B cell (primary cell): ENCODE measurements around the gene URB1. TPM values are rescaled to one million over a fixed set of nuclear protein-coding genes. Genes with fewer than 3 reads are reported as not detected.
"Not testable (repeated sequence)": the region's sequence is repeated elsewhere in the genome, so short reads cannot be mapped to it uniquely, and the experiment has no call there.

ENCODE experiments used
- ATAC-seq: fragments of 200-7000 bp; cut with Tn5 transposase; one replicate; pipeline ENCODE4 v1.10.0; 2021; ENCODE audit warnings: low read depth, mild to moderate bottlenecking, moderate number of reproducible peaks, moderate library complexity
- CTCF ChIA-PET: fragments of 350-600 bp; sonication (Branson Sonifier 250); formaldehyde crosslinking; loops from one replicate; lab custom pipeline; 2021; ENCODE audit warnings: antibody characterized with exemption, inconsistent platforms; lab: Charles Lee
- POLR2A ChIA-PET: fragments of 350-600 bp; sonication (Branson Sonifier 250); formaldehyde crosslinking; loops from one replicate; lab custom pipeline; 2021; ENCODE audit warnings: antibody characterized with exemption; lab: Charles Lee
- DNase-seq: peaks from one replicate; pipeline ENCODE4 v3.0.0; 2013
- H2AFZ ChIP-seq: 2 replicates; pipeline ENCODE4 v1.6.1; 2012; ENCODE audit warnings: mild to moderate bottlenecking, low read depth, low read length; ENCODE audit not compliant: insufficient read depth, poor library complexity, severe bottlenecking
- H3K27ac ChIP-seq, 2 donors: 1 replicate in 1 of 2; 2 replicates in 1 of 2; pipeline ENCODE4 v1.5.1; 2012 to 2013; ENCODE audit warnings: low read length in 2 of 2, mild to moderate bottlenecking in 2 of 2, moderate library complexity in 1 of 2
- H3K27me3 ChIP-seq, 4 experiments: fragments of 200-600 bp in 1 of 4; sonication (generic) in 1 of 4; replicated peaks in 1 of 4; 1 replicate in 2 of 4; 2 replicates in 2 of 4; pipeline versions ENCODE4 v1.6.1 to v1.7.0; 2013 to 2016; ENCODE audit warnings: low read length in 3 of 4, mild to moderate bottlenecking in 2 of 4, mixed read lengths in 1 of 4, moderate library complexity in 1 of 4; ENCODE audit not compliant: insufficient read depth in 4 of 4, control insufficient read depth in 3 of 4; ENCODE audit errors: control extremely low read depth in 1 of 4
- H3K36me3 ChIP-seq, 2 experiments: replicated peaks in 1 of 2; 1 replicate in 1 of 2; 2 replicates in 1 of 2; pipeline versions ENCODE4 v1.6.1 to v1.7.1; 2013; ENCODE audit warnings: low read length in 1 of 2; ENCODE audit not compliant: insufficient read depth in 2 of 2, control insufficient read depth in 1 of 2; ENCODE audit errors: control extremely low read depth in 1 of 2, extremely low read depth in 1 of 2
- H3K4me1 ChIP-seq, 2 donors: fragments of 200-600 bp in 1 of 2; sonication (generic) in 1 of 2; 1 replicate in 1 of 2; 2 replicates in 1 of 2; pipeline versions ENCODE4 v1.5.1 to v1.6.1; 2013 to 2017; ENCODE audit warnings: low read length in 2 of 2; ENCODE audit not compliant: control insufficient read depth in 2 of 2, insufficient read depth in 2 of 2
- H3K4me2 ChIP-seq: replicated peaks from 2 replicates; pipeline ENCODE3; 2012; ENCODE audit warnings: mild to moderate bottlenecking, low read depth, low read length; ENCODE audit not compliant: poor library complexity, severe bottlenecking
- H3K4me3 ChIP-seq, 5 experiments: fragments of 200-600 bp in 1 of 5; sonication (generic) in 1 of 5; 1 replicate in 3 of 5; 2 replicates in 2 of 5; pipeline versions ENCODE4 v1.5.1 to v1.7.0; 2011 to 2016; ENCODE audit warnings: low read length in 4 of 5, mild to moderate bottlenecking in 4 of 5, low read depth in 2 of 5, control low read depth in 1 of 5, moderate library complexity in 1 of 5; ENCODE audit not compliant: insufficient read depth in 1 of 5; ENCODE audit errors: control extremely low read depth in 1 of 5, extremely low read depth in 1 of 5
- H3K79me2 ChIP-seq: fragments of 200-600 bp; sonication (generic); one replicate; pipeline ENCODE4 v1.6.0; 2016; ENCODE audit warnings: low read length; ENCODE audit not compliant: control insufficient read depth, insufficient read depth
- H3K9ac ChIP-seq: fragments of 200-600 bp; sonication (generic); 2 replicates; pipeline ENCODE4 v1.6.1; 2017; ENCODE audit warnings: mild to moderate bottlenecking, low read length, moderate library complexity
- H3K9me3 ChIP-seq, 3 donors: one replicate each; pipeline versions ENCODE4 v1.6.1 to v1.7.1; 2013; ENCODE audit warnings: low read length in 2 of 3; ENCODE audit not compliant: control insufficient read depth in 2 of 3, insufficient read depth in 1 of 3; ENCODE audit errors: control extremely low read depth in 1 of 3
- H4K20me1 ChIP-seq: 2 replicates; pipeline ENCODE4 v1.6.0; 2012; ENCODE audit warnings: mild to moderate bottlenecking, low read length; ENCODE audit not compliant: insufficient read depth, control insufficient read depth, poor library complexity, severe bottlenecking
- H3K27ac Mint-ChIP-seq: one replicate; pipeline ENCODE4 v1.8.0; 2021; ENCODE audit warnings: mixed read lengths
- H3K27me3 Mint-ChIP-seq: one replicate; pipeline ENCODE4 v1.8.0; 2021; ENCODE audit warnings: mixed read lengths
- H3K4me1 Mint-ChIP-seq: one replicate; pipeline ENCODE4 v1.8.0; 2021; ENCODE audit warnings: mixed read lengths
- H3K4me3 Mint-ChIP-seq: one replicate; pipeline ENCODE4 v1.8.0; 2021; ENCODE audit warnings: mixed read lengths
- H3K9me3 Mint-ChIP-seq: one replicate; pipeline ENCODE4 v1.8.0; 2022; ENCODE audit warnings: mixed read lengths; ENCODE audit not compliant: insufficient read depth
- CTCF ChIP-seq: fragments of 200-600 bp; IDR thresholded peaks from one replicate; pipeline ENCODE4 v1.8.0; 2022; ENCODE audit warnings: antibody characterized with exemption, mild to moderate bottlenecking
- EZH2 ChIP-seq: IDR thresholded peaks from 2 replicates; pipeline ENCODE4 v1.6.1; 2012; ENCODE audit warnings: borderline replicate concordance, low read depth, mild to moderate bottlenecking, moderate library complexity, low read length; ENCODE audit not compliant: insufficient read depth, poor library complexity, severe bottlenecking
- WGBS: methylation state at CpG from one replicate; pipeline ENCODE4 v1.1.5; 2013; ENCODE audit warnings: missing lambda C conversion rate; ENCODE audit not compliant: insufficient coverage; 5-methylcytosine and 5-hydroxymethylcytosine counted together
- intact Hi-C: fragments of 100-400 bp; cut with micrococcal nuclease; formaldehyde crosslinking; loops from one replicate; pipeline ENCODE4 v1.10.0; 2022
- polyA plus RNA-seq: library from polyadenylated mRNA; depleted of rRNA; stranded (reverse); fragments of >200 nt; gene quantifications from 2 replicates; pipeline ENCODE4 v1.2.3, GENCODE V29; 2012
- total RNA-seq, 2 donors: library from RNA; stranded (reverse); fragments of 120-200 nt in 1 of 2; gene quantifications; 1 replicate in 1 of 2; 2 replicates in 1 of 2; pipeline versions ENCODE4 v1.2.3 to v1.2.4, GENCODE V29; 2013 to 2022

URB1 gene
- total and polyA plus RNA-seq, 2 donors (not counting 1 experiment from before 2014, with no cell fraction given): 4.7 to 15.2 TPM

GRCh38 chr21:32311621-32312020, 81.2 kb downstream of the URB1 start:
- no peaks in the 10 kb centered on the region for H3K4me1 Mint-ChIP-seq
- DNase-seq (no peak), ATAC-seq (no peak)
- TF ChIP-seq EZH2 (no peak), CTCF (no peak)
- no peaks in the 10 kb centered on the region for H3K27me3 Mint-ChIP-seq
- no peaks in the 10 kb centered on the region for H4K20me1 ChIP-seq
- no peak overlapping the region for H3K4me3 ChIP-seq
- peaks cover 0 to 4% (median 0%) of the 10 kb centered on the region in 3 donors for H3K9me3 ChIP-seq
- no peak overlapping the region for H3K4me2 ChIP-seq
- no peak overlapping the region for H2AFZ ChIP-seq
- no peaks in the 10 kb centered on the region for H3K27me3 ChIP-seq
- peaks cover 0 to 39% of the 10 kb centered on the region in 2 experiments for H3K36me3 ChIP-seq
- H3K79me2 ChIP-seq: no peaks in the 10 kb centered on the region
- no peaks in the 10 kb centered on the region for H3K4me1 ChIP-seq
- no peaks in the 10 kb centered on the region for H3K9me3 Mint-ChIP-seq
- intact Hi-C loops: no loop called here
- no peak overlapping the region for H3K9ac ChIP-seq
- H3K27ac Mint-ChIP-seq: no peak overlapping the region
- H3K4me3 Mint-ChIP-seq: no peak overlapping the region
- WGBS: 99% methylated on average over 9 of the region's 9 CpGs
- CTCF ChIA-PET: interaction anchor here (0.7 kb wide), 1 partner anchor 35 kb away, joined by 3 read pairs; no protein-coding TSS in a partner anchor
- no peak overlapping the region for H3K27ac ChIP-seq
- POLR2A ChIA-PET: no interaction called here

GRCh38 chr21:32310976-32311375, 81.8 kb downstream of the URB1 start:
- H3K9me3 Mint-ChIP-seq, H3K79me2 ChIP-seq, H4K20me1 ChIP-seq, H3K27me3 Mint-ChIP-seq, ATAC-seq, POLR2A ChIA-PET, DNase-seq, intact Hi-C loops, H3K9me3 ChIP-seq, H3K27ac Mint-ChIP-seq, H3K27me3 ChIP-seq, H2AFZ ChIP-seq, H3K4me1 ChIP-seq, H3K4me3 Mint-ChIP-seq, H3K4me3 ChIP-seq, H3K9ac ChIP-seq, H3K4me1 Mint-ChIP-seq, H3K4me2 ChIP-seq, H3K27ac ChIP-seq: not testable (repeated sequence)
- peaks cover 0 to 33% of the 10 kb centered on the region in 2 experiments for H3K36me3 ChIP-seq
- CTCF ChIA-PET: interaction anchor here (0.7 kb wide), 1 partner anchor 35 kb away, joined by 3 read pairs; no protein-coding TSS in a partner anchor
- WGBS: 100% methylated on average over 1 of the region's 9 CpGs
